GM20000 (cell line): ENCODE data around the gene DPP7.

Source experiments
- DNase-seq: peaks from one replicate; pipeline ENCODE4 v3.0.0; 2012; ENCODE audit warnings: low spot score
- TF ChIP-seq, protein P1 (sequence below): IDR thresholded peaks from 2 replicates; pipeline ENCODE4 v1.5.1; 2012; ENCODE audit warnings: mild to moderate bottlenecking, control low read depth; ENCODE audit errors: extremely low read depth, missing control alignments

The DPP7 gene

DNA sequence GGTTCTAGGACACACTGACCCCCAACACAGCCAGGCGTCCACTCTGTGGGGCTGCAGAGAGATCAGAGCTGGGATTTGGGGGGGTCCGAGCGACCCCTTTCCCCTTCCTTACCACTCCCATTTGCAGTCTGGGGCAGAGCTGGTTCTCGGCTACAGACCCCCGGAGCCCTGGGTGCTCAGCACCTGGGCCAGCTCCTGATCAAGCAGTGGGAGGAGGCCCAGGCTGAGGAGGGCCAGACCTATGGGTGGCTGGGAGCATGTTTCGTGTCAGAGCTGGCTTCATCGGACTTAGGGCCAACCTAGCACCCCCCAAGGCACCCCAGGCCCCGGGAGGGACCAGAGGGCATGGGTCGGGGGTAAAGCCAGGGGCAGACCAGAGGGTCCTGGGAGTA lies 32.0 kb upstream of the DPP7 start:
- TF ChIP-seq, protein P1, sequence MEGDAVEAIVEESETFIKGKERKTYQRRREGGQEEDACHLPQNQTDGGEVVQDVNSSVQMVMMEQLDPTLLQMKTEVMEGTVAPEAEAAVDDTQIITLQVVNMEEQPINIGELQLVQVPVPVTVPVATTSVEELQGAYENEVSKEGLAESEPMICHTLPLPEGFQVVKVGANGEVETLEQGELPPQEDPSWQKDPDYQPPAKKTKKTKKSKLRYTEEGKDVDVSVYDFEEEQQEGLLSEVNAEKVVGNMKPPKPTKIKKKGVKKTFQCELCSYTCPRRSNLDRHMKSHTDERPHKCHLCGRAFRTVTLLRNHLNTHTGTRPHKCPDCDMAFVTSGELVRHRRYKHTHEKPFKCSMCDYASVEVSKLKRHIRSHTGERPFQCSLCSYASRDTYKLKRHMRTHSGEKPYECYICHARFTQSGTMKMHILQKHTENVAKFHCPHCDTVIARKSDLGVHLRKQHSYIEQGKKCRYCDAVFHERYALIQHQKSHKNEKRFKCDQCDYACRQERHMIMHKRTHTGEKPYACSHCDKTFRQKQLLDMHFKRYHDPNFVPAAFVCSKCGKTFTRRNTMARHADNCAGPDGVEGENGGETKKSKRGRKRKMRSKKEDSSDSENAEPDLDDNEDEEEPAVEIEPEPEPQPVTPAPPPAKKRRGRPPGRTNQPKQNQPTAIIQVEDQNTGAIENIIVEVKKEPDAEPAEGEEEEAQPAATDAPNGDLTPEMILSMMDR, result no peak
- no peak for DNase-seq

DNA sequence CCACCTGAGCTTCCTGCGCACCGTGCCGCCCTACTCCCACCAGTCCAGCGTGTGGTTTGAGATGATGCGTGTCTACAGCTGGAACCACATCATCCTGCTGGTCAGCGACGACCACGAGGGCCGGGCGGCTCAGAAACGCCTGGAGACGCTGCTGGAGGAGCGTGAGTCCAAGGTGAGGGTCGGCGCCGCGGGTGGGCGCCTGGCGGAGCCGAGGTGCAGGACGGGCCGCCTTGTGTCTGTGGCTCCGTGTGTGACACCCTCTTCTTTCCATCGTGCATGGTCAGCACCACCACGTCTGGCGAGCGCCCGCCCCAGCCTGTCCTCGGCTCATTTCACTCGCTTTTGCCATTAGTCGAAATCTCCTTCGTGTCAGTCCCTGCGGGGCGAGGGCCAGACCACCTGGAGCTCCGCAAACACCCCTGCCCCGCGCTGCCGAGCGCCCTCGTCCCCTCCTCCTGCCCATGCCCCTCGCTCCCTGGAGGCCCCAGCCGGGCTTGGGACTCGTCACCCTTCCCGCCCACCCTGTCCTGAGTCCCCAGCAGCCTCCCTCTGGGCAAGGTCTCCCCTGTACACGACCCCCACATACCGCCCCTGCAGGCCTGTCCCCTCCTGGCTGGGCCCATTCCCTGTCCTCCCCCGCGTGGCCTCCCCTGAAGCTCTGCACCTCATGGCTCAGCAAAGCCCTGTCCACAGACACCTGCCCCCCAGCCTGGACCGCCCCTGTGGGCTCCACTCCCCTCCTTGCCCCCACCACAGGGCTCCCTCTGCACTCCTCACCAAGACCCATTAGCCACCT lies 31.4 kb upstream of the DPP7 start:
- TF ChIP-seq, protein P1, result no peak
- no peak for DNase-seq

DNA sequence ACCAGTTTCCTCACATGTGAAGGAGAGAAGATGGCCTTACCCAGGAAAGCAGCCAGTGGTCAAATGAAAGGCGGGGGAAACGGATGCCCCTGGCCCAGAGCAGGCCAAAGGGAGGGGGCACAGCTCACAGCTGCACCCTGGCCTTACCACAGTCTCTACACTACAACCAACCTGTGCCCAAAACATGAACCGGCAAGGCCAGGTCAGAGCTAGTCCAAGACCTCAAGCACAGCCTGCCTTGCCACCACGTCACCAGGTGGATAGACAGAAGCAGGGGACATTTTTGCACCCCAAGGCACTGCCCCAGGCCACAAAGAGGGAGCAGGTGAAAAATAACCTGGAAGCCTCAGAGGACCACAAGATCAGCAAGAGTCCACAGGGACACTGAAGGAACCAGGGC lies 28.9 kb upstream of the DPP7 start:
- TF ChIP-seq, protein P1, result no peak
- no peak for DNase-seq

DNA sequence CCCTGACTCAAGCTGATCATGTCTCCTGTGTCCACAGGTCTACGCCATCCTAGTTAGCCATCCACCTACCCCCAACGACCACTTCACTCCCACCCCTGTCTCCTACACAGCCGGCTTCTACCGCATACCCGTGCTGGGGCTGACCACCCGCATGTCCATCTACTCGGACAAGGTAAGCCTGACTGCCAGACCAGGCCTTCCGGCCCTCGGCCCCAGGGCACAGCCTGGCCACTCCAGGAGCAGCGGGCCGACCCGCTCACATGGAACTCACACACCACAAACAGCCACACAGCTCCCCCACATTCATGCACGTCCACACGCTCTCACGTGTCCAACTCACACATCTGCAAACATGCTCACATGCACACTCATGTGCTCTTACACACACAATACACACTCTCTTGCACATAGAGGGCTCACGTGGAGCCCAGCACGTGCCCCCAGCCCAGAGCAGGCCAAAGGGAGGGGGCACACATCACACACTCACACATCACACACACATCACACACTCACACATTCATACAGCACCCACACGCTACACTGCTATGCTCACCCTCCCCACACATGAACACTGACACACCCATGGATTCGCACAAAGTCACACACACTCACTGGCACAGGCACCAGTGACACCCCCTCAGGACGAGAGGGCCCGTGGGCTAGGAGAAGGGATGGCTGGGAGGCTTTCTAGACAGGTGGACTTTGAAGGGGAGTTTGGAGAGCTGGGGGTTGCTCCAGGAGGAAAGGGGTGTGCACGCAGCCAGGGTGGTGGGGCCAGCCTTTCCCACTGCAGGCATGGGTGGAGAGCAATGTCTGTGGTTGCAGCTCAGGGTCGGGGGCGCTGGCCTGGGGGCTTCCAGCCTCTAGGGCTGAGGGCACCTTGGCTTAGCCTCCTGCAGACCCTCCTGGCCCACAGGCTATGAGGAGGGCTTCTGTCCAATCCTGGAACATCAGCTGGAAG lies 27.7 kb upstream of the DPP7 start:
- no peak for DNase-seq

DNA sequence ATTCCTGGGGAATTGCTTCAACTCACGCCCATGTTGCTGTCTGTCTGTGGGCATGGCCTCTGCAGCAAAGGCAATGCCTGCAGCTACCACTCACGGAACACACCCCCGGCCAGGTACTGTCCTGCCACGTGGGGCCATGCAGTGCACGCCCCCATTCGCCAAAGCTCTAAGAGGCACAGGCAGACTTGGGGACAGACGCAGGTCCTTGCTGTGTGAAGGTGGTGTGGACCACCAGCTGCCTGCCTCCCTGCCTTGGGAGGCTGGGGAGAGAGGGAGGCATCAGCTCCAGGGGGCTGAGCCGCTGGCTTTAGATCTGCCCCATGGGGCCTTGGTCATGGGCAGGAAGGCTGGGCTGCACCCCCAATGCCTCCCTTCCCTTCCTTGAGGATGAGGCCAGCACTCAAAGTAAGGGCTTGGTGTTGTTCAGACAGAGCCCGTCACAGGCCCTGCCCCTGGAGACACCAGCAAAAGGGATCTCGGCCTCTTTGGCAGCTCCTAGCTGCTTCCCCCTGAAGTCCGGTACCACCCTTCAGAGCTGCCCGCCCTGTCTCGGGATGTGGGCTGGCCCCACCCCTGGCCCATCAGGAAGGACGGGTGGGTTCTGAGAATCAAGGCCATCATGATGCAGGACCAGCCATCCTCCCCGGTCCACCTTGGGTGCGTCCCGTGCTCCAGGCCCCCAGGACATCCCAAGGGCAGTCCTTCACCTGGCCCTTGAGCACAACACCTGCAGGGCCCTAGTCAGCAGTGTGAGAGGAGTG lies 26.7 kb upstream of the DPP7 start:
- TF ChIP-seq, protein P1, result no peak
- no peak for DNase-seq

More for the DNA sequence above, 27.7 kb upstream of the DPP7 start:
- TF ChIP-seq, protein P1, result no peak

DNA sequence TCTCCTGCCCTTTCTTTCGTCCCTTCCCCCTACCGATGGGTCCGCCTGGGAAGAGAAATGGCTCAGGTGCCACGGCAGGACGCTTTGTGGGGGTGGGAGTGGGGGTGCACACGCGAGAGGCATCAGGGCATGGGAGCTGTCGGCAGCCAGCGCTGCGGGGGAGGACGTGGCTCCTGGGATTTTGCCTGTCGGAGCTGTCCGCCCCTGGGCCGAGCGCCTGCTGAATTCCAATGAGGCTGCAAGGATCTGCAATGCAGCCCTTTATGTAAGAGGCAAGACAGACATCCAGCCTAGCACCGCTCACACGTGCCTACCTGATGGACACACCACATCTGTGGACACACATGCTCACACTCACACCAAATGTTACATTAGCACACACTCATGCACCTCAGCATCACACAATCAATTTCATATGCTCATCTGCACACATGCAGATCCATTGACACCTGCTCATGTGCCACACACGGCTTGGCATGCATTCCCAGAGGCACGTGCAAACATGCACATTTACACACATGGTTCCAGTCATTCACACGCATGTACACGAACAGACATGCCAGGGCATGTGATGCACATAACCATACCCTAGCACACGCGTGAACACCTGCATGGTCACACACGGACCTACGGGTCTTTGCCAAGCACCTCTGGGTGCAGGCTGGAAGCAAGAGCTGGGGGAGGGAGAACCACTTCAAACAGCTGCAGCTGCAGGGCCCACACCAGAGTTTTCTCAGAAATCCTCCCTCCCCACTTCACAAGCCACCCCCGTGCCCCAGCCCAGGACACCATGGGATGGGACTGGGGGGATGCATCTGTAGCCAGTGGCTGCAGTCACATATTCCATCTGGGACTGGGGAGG lies 25.8 kb upstream of the DPP7 start:
- TF ChIP-seq, protein P1, result no peak
- DNase-seq, result no peak
